Measurements from ENCODE around the gene GPATCH8. TPM values are rescaled to one million over a fixed set of nuclear protein-coding genes. Genes with fewer than 3 reads are reported as not detected.

GPATCH8 gene
- total and polyA plus RNA-seq, 8 donors, result 5.2 to 58.2 (median 19.5) TPM

DNA sequence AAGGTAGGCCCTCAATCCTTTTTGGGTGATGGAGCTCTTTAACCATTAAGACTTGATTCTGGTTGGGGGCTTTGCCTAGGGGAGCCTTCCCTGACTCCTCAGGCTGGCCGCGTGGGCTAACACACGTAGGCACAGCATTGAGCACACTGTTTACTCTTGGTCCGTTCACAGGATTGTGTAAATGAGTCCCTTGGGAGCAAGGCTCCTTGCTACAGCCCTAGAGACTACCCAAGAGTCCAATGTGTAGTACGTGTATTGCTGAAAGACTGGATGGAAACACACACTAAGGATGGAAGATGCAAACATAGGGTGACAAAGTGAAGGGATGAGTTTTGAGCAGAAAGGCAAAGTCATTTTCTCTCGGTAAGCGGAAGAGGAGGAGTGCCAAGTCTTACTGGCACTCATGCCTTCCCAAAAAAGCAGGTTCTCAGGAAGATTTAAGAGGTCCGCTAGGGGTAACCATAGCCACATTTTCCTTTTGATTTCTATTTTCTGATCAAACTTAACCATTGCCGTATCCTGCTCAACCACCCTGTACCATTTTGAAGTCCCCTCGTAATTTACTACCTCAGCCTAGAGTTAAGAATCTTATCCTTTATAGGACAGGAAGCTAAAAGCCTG, 112.8 kb downstream of the GPATCH8 start:
- peaks cover 8 to 15% (median 9%) of the 10 kb centered on the region in 4 donors for H3K4me1 ChIP-seq
- H3K36me3 ChIP-seq, result peaks cover 0 to 2% (median 0%) of the 10 kb centered on the region in 4 donors
- intact Hi-C loops (cut with DNase I; ENCODE audit: low total_unique reads), result no loop called here
- H3K4me3 ChIP-seq, result no peak overlapping the region
- WGBS, 5 donors, result 72 to 80% (median 74%) methylated on average over 10 of the region's 10 CpGs
- H3K9me3 ChIP-seq, result no peaks in the 10 kb centered on the region
- no peak for TF ChIP-seq POLR2A (IDR thresholded peaks at IDR 0.05)
- TF ChIP-seq POLR2AphosphoS5 (IDR thresholded peaks at IDR 0.05), result no peak
- TF ChIP-seq EP300 (IDR thresholded peaks at IDR 0.05), result no peak
- TF ChIP-seq, protein P1, sequence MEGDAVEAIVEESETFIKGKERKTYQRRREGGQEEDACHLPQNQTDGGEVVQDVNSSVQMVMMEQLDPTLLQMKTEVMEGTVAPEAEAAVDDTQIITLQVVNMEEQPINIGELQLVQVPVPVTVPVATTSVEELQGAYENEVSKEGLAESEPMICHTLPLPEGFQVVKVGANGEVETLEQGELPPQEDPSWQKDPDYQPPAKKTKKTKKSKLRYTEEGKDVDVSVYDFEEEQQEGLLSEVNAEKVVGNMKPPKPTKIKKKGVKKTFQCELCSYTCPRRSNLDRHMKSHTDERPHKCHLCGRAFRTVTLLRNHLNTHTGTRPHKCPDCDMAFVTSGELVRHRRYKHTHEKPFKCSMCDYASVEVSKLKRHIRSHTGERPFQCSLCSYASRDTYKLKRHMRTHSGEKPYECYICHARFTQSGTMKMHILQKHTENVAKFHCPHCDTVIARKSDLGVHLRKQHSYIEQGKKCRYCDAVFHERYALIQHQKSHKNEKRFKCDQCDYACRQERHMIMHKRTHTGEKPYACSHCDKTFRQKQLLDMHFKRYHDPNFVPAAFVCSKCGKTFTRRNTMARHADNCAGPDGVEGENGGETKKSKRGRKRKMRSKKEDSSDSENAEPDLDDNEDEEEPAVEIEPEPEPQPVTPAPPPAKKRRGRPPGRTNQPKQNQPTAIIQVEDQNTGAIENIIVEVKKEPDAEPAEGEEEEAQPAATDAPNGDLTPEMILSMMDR (IDR thresholded peaks at IDR 0.05), result no peak
- DNase-seq, result no peak
- H3K27me3 ChIP-seq, result peaks cover 0 to 10% (median 10%) of the 10 kb centered on the region in 3 donors
- no peak overlapping the region for H3K27ac ChIP-seq

GRCh38 chr17:44389723-44390202, 113.4 kb downstream of the GPATCH8 start:
- peaks cover 8 to 21% (median 15%) of the 10 kb centered on the region in 4 donors for H3K4me1 ChIP-seq
- no peak for TF ChIP-seq POLR2AphosphoS5 (IDR thresholded peaks at IDR 0.05)
- no peak for TF ChIP-seq POLR2A (IDR thresholded peaks at IDR 0.05)
- TF ChIP-seq EP300 (IDR thresholded peaks at IDR 0.05), result no peak
- TF ChIP-seq, protein P1 (IDR thresholded peaks at IDR 0.05), result no peak
- intact Hi-C loops (cut with DNase I; ENCODE audit: low total_unique reads), result no loop called here
- 78 to 87% (median 80%) methylated on average over 6 of the region's 6 CpGs for whole genome bisulfite sequencing, 5 donors
- DNase-seq, result no peak
- no peaks in the 10 kb centered on the region for H3K36me3 ChIP-seq
- peaks cover 0 to 16% (median 12%) of the 10 kb centered on the region in 3 donors for H3K27me3 ChIP-seq
- no peaks in the 10 kb centered on the region for H3K9me3 ChIP-seq
- no peak overlapping the region for H3K27ac ChIP-seq
- no peak overlapping the region for H3K4me3 ChIP-seq

GRCh38 chr17:44389281-44389680, 113.9 kb downstream of the GPATCH8 start, which contains the start of gene ITGA2B:
TSS of gene ITGA2B (minus strand) at chr17:44389649. CDS start at chr17:44389473, 176 bp downstream.
- no peaks in the 10 kb centered on the region for H3K36me3 ChIP-seq
- H3K4me1 ChIP-seq, result peaks cover 8 to 25% (median 20%) of the 10 kb centered on the region in 4 donors
- TF ChIP-seq, protein P1 (IDR thresholded peaks at IDR 0.05), result no peak
- no peak for TF ChIP-seq POLR2AphosphoS5 (IDR thresholded peaks at IDR 0.05)
- TF ChIP-seq EP300 (IDR thresholded peaks at IDR 0.05), result no peak
- no peak for TF ChIP-seq POLR2A (IDR thresholded peaks at IDR 0.05)
- H3K9me3 ChIP-seq, result no peaks in the 10 kb centered on the region
- no peak within 1 kb of the TSS for H3K4me3 ChIP-seq
- DNase-seq, result no peak
- WGBS, 5 donors, result 7 to 35% (median 15%) methylated on average over 1 of the region's 1 CpG
- peaks cover 0 to 21% (median 17%) of the 10 kb centered on the region in 3 donors for H3K27me3 ChIP-seq
- intact Hi-C loops (cut with DNase I; ENCODE audit: low total_unique reads), result no loop called here
- H3K27ac ChIP-seq, result no peak within 1 kb of the TSS

DNA sequence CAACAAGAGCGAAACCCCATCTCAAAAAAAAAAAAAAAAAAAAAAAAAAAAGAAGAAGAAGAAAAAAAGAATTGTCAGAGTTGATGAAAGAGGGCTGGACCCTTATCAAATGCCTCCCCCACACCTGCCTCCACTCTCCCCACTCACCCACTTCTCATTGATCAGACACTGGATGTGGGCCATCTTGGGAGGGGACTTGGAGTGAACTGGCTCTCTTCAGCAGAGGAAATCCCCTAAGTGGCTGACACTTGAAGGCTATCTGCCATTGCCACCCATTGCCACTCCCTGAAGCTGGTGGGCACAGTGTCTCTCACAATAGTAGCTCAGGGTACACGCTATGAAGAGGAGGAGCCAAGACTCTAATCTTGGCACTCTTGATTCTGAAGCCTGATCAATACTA, 115.4 kb downstream of the GPATCH8 start:
- WGBS, 5 donors, result 52 to 88% (median 80%) methylated on average over 2 of the region's 2 CpGs
- no peak overlapping the region for H3K27ac ChIP-seq
- TF ChIP-seq POLR2AphosphoS5 (IDR thresholded peaks at IDR 0.05) (no peak), EP300 (IDR thresholded peaks at IDR 0.05) (no peak), POLR2A (IDR thresholded peaks at IDR 0.05) (no peak)
- TF ChIP-seq, protein P1 (IDR thresholded peaks at IDR 0.05), result no peak
- DNase-seq, result no peak
- no peaks in the 10 kb centered on the region for H3K36me3 ChIP-seq
- H3K9me3 ChIP-seq, result no peaks in the 10 kb centered on the region
- intact Hi-C loops (cut with DNase I; ENCODE audit: low total_unique reads), result no loop called here
- H3K27me3 ChIP-seq, result peaks cover 0 to 32% (median 17%) of the 10 kb centered on the region in 3 donors
- peaks cover 8 to 25% (median 20%) of the 10 kb centered on the region in 4 donors for H3K4me1 ChIP-seq
- no peak overlapping the region for H3K4me3 ChIP-seq
